Neuronal stem cell (in vitro differentiated cells): ENCODE measurements around the gene SUN2.

Experiments
- DNase-seq: peaks from one replicate; pipeline ENCODE4 v3.0.0-alpha.2; 2013; ENCODE audit warnings: low spot score
- H2AFZ ChIP-seq: one replicate; pipeline ENCODE4 v1.6.1; 2013; ENCODE audit warnings: mild to moderate bottlenecking, low read length, inconsistent platforms
- H2AK5ac ChIP-seq: 2 replicates; pipeline ENCODE4 v1.6.1; 2013; ENCODE audit warnings: low read depth, mild to moderate bottlenecking, inconsistent platforms, low read length, moderate library complexity, mixed read lengths
- H2BK120ac ChIP-seq: 2 replicates; pipeline ENCODE4 v1.6.1; 2013; ENCODE audit warnings: low read depth, mild to moderate bottlenecking, inconsistent platforms, low read length, moderate library complexity, mixed read lengths
- H2BK12ac ChIP-seq: one replicate; pipeline ENCODE4 v1.6.1; 2013; ENCODE audit warnings: low read length, inconsistent platforms
- H2BK15ac ChIP-seq: 2 replicates; pipeline ENCODE4 v1.6.1; 2013; ENCODE audit warnings: mild to moderate bottlenecking, low read length, inconsistent platforms, mixed read lengths
- H2BK5ac ChIP-seq: one replicate; pipeline ENCODE4 v1.6.1; 2013; ENCODE audit warnings: inconsistent platforms, mild to moderate bottlenecking, low read length, moderate library complexity
- H3K14ac ChIP-seq: one replicate; pipeline ENCODE4 v1.6.1; 2013; ENCODE audit warnings: low read length, inconsistent platforms
- H3K18ac ChIP-seq: 2 replicates; pipeline ENCODE4 v1.6.1; 2013; ENCODE audit warnings: low read length, inconsistent platforms
- H3K23ac ChIP-seq: 2 replicates; pipeline ENCODE4 v1.6.1; 2013; ENCODE audit warnings: low read depth, mild to moderate bottlenecking, mixed read lengths, low read length, inconsistent platforms; ENCODE audit not compliant: poor library complexity
- H3K27ac ChIP-seq: replicated peaks from 3 replicates; pipeline ENCODE4 v1.5.1; 2013; ENCODE audit warnings: low read length, inconsistent platforms
- H3K27me3 ChIP-seq, 3 experiments: 2 replicates each; pipeline ENCODE4 v1.6.1; 2013; ENCODE audit warnings: low read length in 3 of 3, mild to moderate bottlenecking in 2 of 3, inconsistent platforms in 1 of 3, low read depth in 1 of 3, mixed read lengths in 1 of 3, moderate library complexity in 1 of 3; ENCODE audit not compliant: control insufficient read depth in 3 of 3, insufficient read depth in 3 of 3
- H3K36me3 ChIP-seq, 2 donors: replicated peaks in 1 of 2; 2 replicates each; pipeline ENCODE4 v1.6.1; 2013; ENCODE audit warnings: low read length in 2 of 2; ENCODE audit not compliant: control insufficient read depth in 2 of 2, insufficient read depth in 2 of 2
- H3K4ac ChIP-seq: 2 replicates; pipeline ENCODE4 v1.6.1; 2013; ENCODE audit warnings: inconsistent platforms, mild to moderate bottlenecking, low read length, moderate library complexity
- H3K4me1 ChIP-seq, 2 donors: 1 replicate in 1 of 2; 2 replicates in 1 of 2; pipeline ENCODE4 v1.6.1; 2013; ENCODE audit warnings: low read length in 2 of 2, low read depth in 1 of 2; ENCODE audit not compliant: control insufficient read depth in 2 of 2, insufficient read depth in 1 of 2
- H3K4me2 ChIP-seq: one replicate; pipeline ENCODE4 v1.6.1; 2013; ENCODE audit warnings: mild to moderate bottlenecking, low read length, inconsistent platforms; ENCODE audit not compliant: insufficient read depth, poor library complexity, severe bottlenecking
- H3K4me3 ChIP-seq, 2 donors: 2 replicates each; pipeline ENCODE4 v1.5.1; 2013; ENCODE audit warnings: low read length in 2 of 2, mild to moderate bottlenecking in 2 of 2, inconsistent platforms in 1 of 2, moderate library complexity in 1 of 2
- H3K79me1 ChIP-seq: one replicate; pipeline ENCODE4 v1.6.1; 2013; ENCODE audit warnings: low read depth, mild to moderate bottlenecking, inconsistent platforms, low read length, moderate library complexity
- H3K9ac ChIP-seq: one replicate; pipeline ENCODE4 v1.6.1; 2013; ENCODE audit warnings: mild to moderate bottlenecking, low read depth, low read length, inconsistent platforms; ENCODE audit not compliant: poor library complexity
- H3K9me3 ChIP-seq, 2 donors: replicated peaks in 1 of 2; 2 replicates each; pipeline versions ENCODE3 to v1.6.1; 2013; ENCODE audit warnings: low read length in 2 of 2, mild to moderate bottlenecking in 2 of 2, inconsistent platforms in 1 of 2, low read depth in 1 of 2, mixed read lengths in 1 of 2, moderate library complexity in 1 of 2; ENCODE audit not compliant: control insufficient read depth in 2 of 2, insufficient read depth in 1 of 2
- H4K8ac ChIP-seq: one replicate; pipeline ENCODE4 v1.6.1; 2013; ENCODE audit warnings: low read depth, mild to moderate bottlenecking, inconsistent platforms, low read length, moderate library complexity
- H4K91ac ChIP-seq: one replicate; pipeline ENCODE4 v1.6.1; 2013; ENCODE audit warnings: low read length, low read depth, mild to moderate bottlenecking, inconsistent platforms; ENCODE audit not compliant: poor library complexity
- WGBS, 2 donors: extraction: QIAGEN DNeasy Blood & Tissue Kit; methylation state at CpG; one replicate each; pipeline ENCODE4 v1.1.7; 2013; ENCODE audit warnings: missing lambda C conversion rate in 2 of 2, mixed read lengths in 1 of 2; ENCODE audit not compliant: insufficient read length in 2 of 2, insufficient replicate concordance in 1 of 2; ENCODE audit errors: extremely low coverage in 2 of 2; 5-methylcytosine and 5-hydroxymethylcytosine counted together

Gene SUN2

DNA sequence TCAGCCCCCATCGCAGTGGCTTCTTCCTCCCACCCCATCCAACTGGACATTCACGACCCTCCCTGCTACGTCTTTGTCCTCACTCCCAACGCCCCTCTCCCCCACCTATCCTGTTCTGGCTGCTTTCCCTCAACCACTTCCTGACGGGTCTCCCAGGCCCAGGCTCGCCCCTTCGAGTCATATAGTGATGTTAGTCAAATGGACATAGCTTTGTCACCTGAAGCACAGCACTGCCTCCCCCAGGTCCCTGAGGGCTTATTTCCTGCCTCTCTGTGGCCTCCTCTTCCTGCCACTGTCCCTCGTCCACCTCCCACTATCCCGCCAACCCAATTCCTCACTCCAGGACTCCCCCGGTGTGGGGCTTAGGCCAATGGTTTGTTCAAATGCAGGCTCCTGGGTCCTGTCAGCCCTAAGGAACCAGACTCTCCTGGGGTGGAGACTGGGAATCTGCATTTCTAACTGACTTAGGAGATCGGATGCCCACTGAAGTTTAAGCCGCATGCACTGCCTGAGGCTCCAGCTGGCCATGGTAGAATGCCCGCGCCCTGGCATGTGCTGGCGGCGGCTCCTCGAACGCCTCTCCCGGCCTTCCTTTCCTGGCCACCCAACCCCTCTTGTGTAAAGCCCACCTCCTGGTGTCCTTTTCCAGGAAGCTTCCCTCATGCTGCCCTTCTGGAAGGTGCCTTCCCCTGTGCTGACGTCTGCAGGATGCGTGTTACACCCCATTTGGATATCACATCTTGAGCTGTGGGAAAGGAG, 18.3 kb downstream of the SUN2 start:
- H3K9me3 ChIP-seq = no peaks in the 10 kb centered on the region
- no peaks in the 10 kb centered on the region for H3K79me1 ChIP-seq
- H3K4me3 ChIP-seq = no peak overlapping the region
- no peak overlapping the region for H3K4ac ChIP-seq
- peaks cover 61 to 100% of the 10 kb centered on the region in 2 donors for H3K36me3 ChIP-seq
- WGBS, 2 donors = no CpG with 5 or more reads among the region's 21 CpGs
- no peak overlapping the region for H2BK120ac ChIP-seq
- H2AFZ ChIP-seq = no peak overlapping the region
- no peak overlapping the region for H3K14ac ChIP-seq
- H2BK12ac ChIP-seq = no peak overlapping the region
- no peak overlapping the region for H2BK5ac ChIP-seq
- no peak overlapping the region for H3K27ac ChIP-seq
- no peaks in the 10 kb centered on the region for H3K4me1 ChIP-seq
- no peak overlapping the region for H3K4me2 ChIP-seq
- no peak overlapping the region for H3K9ac ChIP-seq
- H3K23ac ChIP-seq = no peak overlapping the region
- H2BK15ac ChIP-seq = no peak overlapping the region
- no peak for DNase-seq
- H3K27me3 ChIP-seq = no peaks in the 10 kb centered on the region
- H4K91ac ChIP-seq = no peak overlapping the region
- no peak overlapping the region for H4K8ac ChIP-seq
- no peak overlapping the region for H2AK5ac ChIP-seq
- no peak overlapping the region for H3K18ac ChIP-seq

DNA sequence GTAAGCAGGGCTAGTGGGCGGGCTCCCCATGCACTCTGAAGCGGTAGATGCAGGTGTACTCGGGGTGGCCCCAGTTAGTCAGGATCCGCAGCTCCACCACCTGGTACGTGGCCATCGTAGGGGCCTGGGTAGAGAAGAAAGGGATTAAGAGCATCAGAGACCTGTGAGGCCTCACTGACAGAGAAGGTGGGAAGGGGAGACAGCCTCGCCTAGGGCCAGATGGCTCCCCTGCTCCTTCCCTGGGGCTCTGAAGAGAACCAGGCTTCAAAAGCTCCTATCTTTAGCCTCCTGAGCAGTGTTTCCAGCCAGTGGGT, 19.6 kb downstream of the SUN2 start:
- DNase-seq = no peak
- Histone ChIP-seq H4K91ac (no peak overlapping the region), H4K8ac (no peak overlapping the region), H2BK12ac (no peak overlapping the region), H3K9ac (no peak overlapping the region), H3K4me2 (no peak overlapping the region), H3K27me3 (no peaks in the 10 kb centered on the region), H3K23ac (peak overlapping the region; percentile 49), H3K4me3 (no peak overlapping the region), H2AFZ (no peak overlapping the region), H3K27ac (no peak overlapping the region), H3K4ac (no peak overlapping the region), H2BK120ac (no peak overlapping the region), H2BK15ac (no peak overlapping the region), H3K79me1 (no peaks in the 10 kb centered on the region), H3K18ac (peak overlapping the region; percentile 53), H2AK5ac (no peak overlapping the region), H3K9me3 (no peaks in the 10 kb centered on the region), H3K4me1 (no peaks in the 10 kb centered on the region), H3K36me3 (peaks cover 63 to 100% of the 10 kb centered on the region in 2 donors), H2BK5ac (no peak overlapping the region), H3K14ac (no peak overlapping the region)
- WGBS, 2 donors = no CpG with 5 or more reads among the region's 7 CpGs

DNA sequence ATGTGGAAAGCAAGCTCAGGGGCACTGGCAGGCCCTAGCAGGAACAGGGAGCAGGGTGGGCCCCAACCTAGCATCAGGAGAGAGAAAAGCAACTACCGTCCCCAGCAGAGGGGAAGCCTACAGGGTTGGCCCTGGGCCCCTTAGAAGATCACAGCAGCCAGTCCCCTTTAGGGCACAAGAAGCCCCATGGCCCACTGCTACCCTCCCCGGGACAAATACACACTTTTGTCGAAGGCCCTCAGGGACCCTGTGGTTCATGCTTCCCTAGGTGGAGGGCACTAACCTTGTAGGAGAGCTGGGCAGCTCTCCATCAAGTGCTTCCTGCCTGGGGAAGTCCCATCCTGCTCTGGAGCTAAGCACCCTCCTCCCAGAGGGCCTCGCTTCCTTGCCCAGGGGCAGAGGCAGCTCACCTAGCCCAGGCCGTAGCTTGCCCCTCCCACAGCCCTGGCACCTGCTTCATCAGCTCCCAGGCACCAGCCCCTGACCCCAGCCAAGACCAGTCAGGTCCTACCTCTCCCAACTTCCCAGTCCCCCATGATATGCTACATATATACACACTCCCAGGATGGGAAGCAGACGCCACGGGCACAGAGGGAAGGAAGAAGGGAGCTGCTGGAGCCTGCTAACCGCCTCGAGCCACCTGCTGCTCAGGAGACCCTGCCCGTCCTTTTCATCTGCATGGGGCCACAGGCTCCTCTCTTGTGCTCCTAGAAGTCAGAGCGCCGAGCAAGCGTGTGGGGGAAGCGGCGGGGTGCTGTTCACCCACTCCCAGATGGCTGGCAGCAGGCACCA, 20.1 kb downstream of the SUN2 start:
- H2BK5ac ChIP-seq = peak overlapping the region; percentile 22
- H4K91ac ChIP-seq = no peak overlapping the region
- no peaks in the 10 kb centered on the region for H3K4me1 ChIP-seq
- no peak overlapping the region for H4K8ac ChIP-seq
- H3K4me2 ChIP-seq = no peak overlapping the region
- H3K27ac ChIP-seq = no peak overlapping the region
- no peaks in the 10 kb centered on the region for H3K9me3 ChIP-seq
- no peak overlapping the region for H2AFZ ChIP-seq
- no peaks in the 10 kb centered on the region for H3K79me1 ChIP-seq
- DNase-seq = no peak
- WGBS, 2 donors = no CpG with 5 or more reads among the region's 15 CpGs
- H2BK12ac ChIP-seq = peak overlapping the region; percentile 52
- peak overlapping the region; percentile 3 for H2BK120ac ChIP-seq
- no peak overlapping the region for H3K14ac ChIP-seq
- no peak overlapping the region for H3K4me3 ChIP-seq
- H3K4ac ChIP-seq = no peak overlapping the region
- H2BK15ac ChIP-seq = no peak overlapping the region
- peak overlapping the region; percentile 53 for H3K18ac ChIP-seq
- no peak overlapping the region for H2AK5ac ChIP-seq
- peaks cover 63 to 100% of the 10 kb centered on the region in 2 donors for H3K36me3 ChIP-seq
- H3K9ac ChIP-seq = no peak overlapping the region
- H3K23ac ChIP-seq = peak overlapping the region; percentile 49
- H3K27me3 ChIP-seq = no peaks in the 10 kb centered on the region

DNA sequence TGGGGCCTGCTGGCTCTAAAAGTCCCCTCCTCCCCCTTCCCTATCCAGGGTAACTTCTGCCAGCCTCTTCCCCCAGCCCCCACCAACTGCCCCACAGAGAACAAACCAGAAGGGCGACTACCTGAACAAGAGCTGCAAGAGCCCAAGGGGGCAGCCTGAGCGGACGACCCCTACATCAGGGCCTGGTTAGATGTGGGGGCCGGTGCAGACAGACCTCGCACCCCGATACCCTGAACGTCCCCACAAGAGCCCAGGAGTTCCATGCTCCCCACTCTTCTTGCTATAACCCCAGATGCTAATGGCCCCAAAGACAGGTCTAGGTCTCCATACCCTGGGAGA, 20.7 kb downstream of the SUN2 start:
- no peak overlapping the region for H2AFZ ChIP-seq
- no peak overlapping the region for H4K8ac ChIP-seq
- H2AK5ac ChIP-seq = no peak overlapping the region
- no peak overlapping the region for H2BK12ac ChIP-seq
- H3K27ac ChIP-seq = no peak overlapping the region
- no peaks in the 10 kb centered on the region for H3K79me1 ChIP-seq
- peak overlapping the region; percentile 22 for H2BK5ac ChIP-seq
- H2BK120ac ChIP-seq = no peak overlapping the region
- H3K9ac ChIP-seq = no peak overlapping the region
- no peak overlapping the region for H2BK15ac ChIP-seq
- no peaks in the 10 kb centered on the region for H3K27me3 ChIP-seq
- no peaks in the 10 kb centered on the region for H3K9me3 ChIP-seq
- no CpG with 5 or more reads among the region's 7 CpGs for WGBS, 2 donors
- no peak overlapping the region for H3K23ac ChIP-seq
- no peak overlapping the region for H3K4me2 ChIP-seq
- H3K4me1 ChIP-seq = no peaks in the 10 kb centered on the region
- H3K4me3 ChIP-seq = no peak overlapping the region
- DNase-seq = no peak
- H4K91ac ChIP-seq = no peak overlapping the region
- peaks cover 62 to 100% of the 10 kb centered on the region in 2 donors for H3K36me3 ChIP-seq
- no peak overlapping the region for H3K14ac ChIP-seq
- H3K4ac ChIP-seq = no peak overlapping the region
- no peak overlapping the region for H3K18ac ChIP-seq
